Adipocyte (in vitro differentiated cells): ENCODE results near the gene CTXND1.

Experiments used
- DNase-seq: peaks from one replicate; pipeline ENCODE4 v3.0.0-alpha.2; 2015; ENCODE audit warnings: low read depth
- H3K27me3 ChIP-seq: replicated peaks from 2 replicates; pipeline ENCODE4 v1.7.0; 2013; ENCODE audit warnings: mild to moderate bottlenecking, low read length, moderate library complexity; ENCODE audit not compliant: control insufficient read depth, insufficient read depth
- H3K36me3 ChIP-seq: 2 replicates; pipeline ENCODE4 v1.7.0; 2013; ENCODE audit warnings: low read length, mild to moderate bottlenecking, moderate library complexity; ENCODE audit not compliant: control insufficient read depth, insufficient read depth, severe bottlenecking
- H3K4me1 ChIP-seq: 2 replicates; pipeline ENCODE4 v1.7.0; 2013; ENCODE audit warnings: mild to moderate bottlenecking, low read length, moderate library complexity; ENCODE audit not compliant: control insufficient read depth, insufficient read depth
- H3K4me3 ChIP-seq: 2 replicates; pipeline ENCODE4 v1.7.0; 2013; ENCODE audit warnings: mild to moderate bottlenecking, low read length, moderate library complexity
- H3K9ac ChIP-seq: 2 replicates; pipeline ENCODE4 v1.7.0; 2013; ENCODE audit warnings: mild to moderate bottlenecking, low read length, moderate library complexity
- H3K9me3 ChIP-seq: 2 replicates; pipeline ENCODE4 v1.7.0; 2013; ENCODE audit warnings: mild to moderate bottlenecking, low read length, moderate library complexity; ENCODE audit not compliant: control insufficient read depth

Gene CTXND1

GRCh38 chr15:80180468-80180867 lies 71.5 kb downstream of the CTXND1 start:
- no peak for DNase-seq
- H3K4me1 ChIP-seq = peaks cover 45% of the 10 kb centered on the region
- H3K4me3 ChIP-seq = no peak overlapping the region
- H3K9me3 ChIP-seq = no peaks in the 10 kb centered on the region
- H3K9ac ChIP-seq = no peak overlapping the region
- H3K27me3 ChIP-seq = no peaks in the 10 kb centered on the region
- peaks cover 55% of the 10 kb centered on the region for H3K36me3 ChIP-seq

DNA sequence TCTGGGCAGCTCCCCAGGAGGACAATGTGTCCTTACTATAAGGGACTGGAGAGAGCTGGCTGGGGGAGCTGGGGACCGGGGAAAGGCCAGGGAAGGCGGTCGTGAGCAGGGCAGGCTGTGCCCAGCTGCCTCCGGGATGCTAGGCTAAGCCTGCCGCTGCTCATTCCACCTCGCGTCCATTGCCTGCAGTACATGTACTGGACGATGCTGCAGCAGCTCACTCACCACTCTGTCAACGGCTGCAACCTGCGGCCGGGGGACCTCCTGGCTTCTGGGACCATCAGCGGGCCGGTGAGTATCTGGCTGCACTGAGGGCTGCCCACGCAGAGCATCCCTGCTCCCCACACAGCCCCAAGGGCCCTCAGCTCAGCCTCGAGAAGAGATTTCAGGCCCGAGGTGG lies 72.1 kb downstream of the CTXND1 start:
- no peak overlapping the region for H3K4me3 ChIP-seq
- H3K4me1 ChIP-seq = peaks cover 48% of the 10 kb centered on the region
- H3K36me3 ChIP-seq = peaks cover 56% of the 10 kb centered on the region
- H3K27me3 ChIP-seq = no peaks in the 10 kb centered on the region
- DNase-seq = no peak
- no peak overlapping the region for H3K9ac ChIP-seq
- H3K9me3 ChIP-seq = no peaks in the 10 kb centered on the region

GRCh38 chr15:80179025-80179759 lies 72.8 kb downstream of the CTXND1 start:
- H3K4me3 ChIP-seq = peak overlapping the region; percentile 25
- no peaks in the 10 kb centered on the region for H3K9me3 ChIP-seq
- no peaks in the 10 kb centered on the region for H3K27me3 ChIP-seq
- peak overlapping the region; percentile 37 for H3K9ac ChIP-seq
- H3K4me1 ChIP-seq = peaks cover 56% of the 10 kb centered on the region
- peak; percentile 86 for DNase-seq
- H3K36me3 ChIP-seq = peaks cover 51% of the 10 kb centered on the region

GRCh38 chr15:80177156-80177555 lies 74.9 kb downstream of the CTXND1 start:
- H3K4me3 ChIP-seq = peak overlapping the region; percentile 20
- no peak for DNase-seq
- H3K4me1 ChIP-seq = peaks cover 62% of the 10 kb centered on the region
- H3K27me3 ChIP-seq = no peaks in the 10 kb centered on the region
- H3K9me3 ChIP-seq = no peaks in the 10 kb centered on the region
- no peak overlapping the region for H3K9ac ChIP-seq
- H3K36me3 ChIP-seq = peaks cover 36% of the 10 kb centered on the region

- Histone ChIP-seq H3K4me3 (no peak overlapping the region), H3K9me3 (no peaks in the 10 kb centered on the region), H3K9ac (no peak overlapping the region), H3K27me3 (no peaks in the 10 kb centered on the region), H3K36me3 (peaks cover 30% of the 10 kb centered on the region), H3K4me1 (peaks cover 68% of the 10 kb centered on the region)
- no peak for DNase-seq
Observed at GRCh38 chr15:80176443-80176842, 75.6 kb downstream of the CTXND1 start.

GRCh38 chr15:80175436-80175835 lies 76.6 kb downstream of the CTXND1 start:
- H3K9me3 ChIP-seq = no peaks in the 10 kb centered on the region
- H3K27me3 ChIP-seq = no peaks in the 10 kb centered on the region
- no peak for DNase-seq
- H3K4me1 ChIP-seq = peaks cover 69% of the 10 kb centered on the region
- H3K36me3 ChIP-seq = peaks cover 21% of the 10 kb centered on the region
- H3K4me3 ChIP-seq = no peak overlapping the region
- no peak overlapping the region for H3K9ac ChIP-seq

GRCh38 chr15:80174017-80174746 lies 77.8 kb downstream of the CTXND1 start:
- Histone ChIP-seq H3K9me3 (no peaks in the 10 kb centered on the region), H3K4me3 (peak overlapping the region; percentile 36), H3K27me3 (no peaks in the 10 kb centered on the region), H3K4me1 (peaks cover 59% of the 10 kb centered on the region), H3K9ac (peak overlapping the region; percentile 67), H3K36me3 (peaks cover 19% of the 10 kb centered on the region)
- DNase-seq = peak; percentile 92

DNA sequence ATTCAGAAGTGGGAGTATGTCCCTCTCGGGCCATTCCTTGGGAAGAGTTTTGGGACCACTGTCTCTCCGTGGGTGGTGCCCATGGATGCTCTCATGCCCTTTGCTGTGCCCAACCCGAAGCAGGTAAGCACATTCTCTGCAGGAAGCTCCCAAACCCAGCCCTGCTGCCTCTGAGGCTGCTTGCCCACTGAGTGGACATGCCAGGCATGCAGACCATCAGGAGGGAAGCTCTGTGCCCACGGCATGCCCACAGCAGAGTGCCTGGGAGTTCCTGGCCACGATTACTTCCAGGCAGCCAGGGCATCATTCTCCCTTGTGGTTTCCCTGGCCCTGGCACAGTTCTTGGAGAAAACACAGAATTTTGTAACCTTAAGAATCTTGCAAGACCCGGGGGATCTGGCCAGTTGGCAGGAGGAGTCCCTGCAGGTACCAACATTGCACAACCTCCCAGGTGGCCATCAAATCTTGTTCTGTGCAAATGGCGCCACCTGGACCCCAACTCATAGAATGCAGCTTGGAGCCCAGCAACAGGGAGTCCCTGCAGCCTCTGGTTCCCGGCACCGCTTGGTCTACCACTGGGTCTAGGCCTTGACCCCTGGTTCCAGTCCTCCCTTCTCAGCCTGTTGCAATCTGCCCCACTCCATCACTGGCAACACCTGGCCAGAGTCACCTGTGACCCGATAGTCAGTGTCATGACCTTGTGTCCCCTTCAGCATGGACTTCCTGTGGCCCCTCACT lies 78.8 kb downstream of the CTXND1 start:
- no peaks in the 10 kb centered on the region for H3K9me3 ChIP-seq
- H3K27me3 ChIP-seq = no peaks in the 10 kb centered on the region
- peaks cover 27% of the 10 kb centered on the region for H3K36me3 ChIP-seq
- H3K9ac ChIP-seq = peak overlapping the region; percentile 67
- peaks cover 54% of the 10 kb centered on the region for H3K4me1 ChIP-seq
- H3K4me3 ChIP-seq = no peak overlapping the region
- DNase-seq = peak; percentile 72

GRCh38 chr15:80172401-80172800 lies 79.6 kb downstream of the CTXND1 start:
- no peak for DNase-seq
- H3K36me3 ChIP-seq = peaks cover 26% of the 10 kb centered on the region

GRCh38 chr15:80171787-80172186 lies 80.2 kb downstream of the CTXND1 start:
- H3K9ac ChIP-seq = peak overlapping the region; percentile 53
- no peak for DNase-seq
- H3K36me3 ChIP-seq = peaks cover 24% of the 10 kb centered on the region
- no peaks in the 10 kb centered on the region for H3K27me3 ChIP-seq
- no peak overlapping the region for H3K4me3 ChIP-seq
- peaks cover 43% of the 10 kb centered on the region for H3K4me1 ChIP-seq
- no peaks in the 10 kb centered on the region for H3K9me3 ChIP-seq

More at GRCh38 chr15:80172401-80172800, 79.6 kb downstream of the CTXND1 start:
- Histone ChIP-seq H3K9me3 (no peaks in the 10 kb centered on the region), H3K9ac (peak overlapping the region; percentile 53), H3K27me3 (no peaks in the 10 kb centered on the region), H3K4me1 (peaks cover 49% of the 10 kb centered on the region), H3K4me3 (no peak overlapping the region)

DNA sequence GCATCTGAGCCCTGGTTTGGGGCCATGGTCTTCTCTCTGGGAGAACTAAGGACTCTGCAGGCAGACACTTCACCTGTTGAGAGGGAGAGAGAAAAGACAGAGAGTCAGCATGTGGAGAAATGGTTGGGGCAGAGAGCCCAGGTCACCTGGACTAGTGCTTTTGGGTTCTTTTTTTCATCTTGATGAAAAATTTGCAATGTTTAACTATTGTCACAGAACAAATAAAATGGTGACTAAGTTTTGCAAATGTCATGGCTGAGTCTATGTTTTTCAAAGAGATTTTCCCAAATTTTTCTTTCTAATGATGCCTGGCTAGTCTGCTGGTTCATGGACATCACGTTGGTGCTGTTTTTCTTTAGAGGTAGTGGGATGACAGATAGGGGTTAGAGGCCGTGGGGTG lies 81.4 kb downstream of the CTXND1 start:
- Histone ChIP-seq H3K9ac (no peak overlapping the region), H3K4me3 (no peak overlapping the region), H3K36me3 (peaks cover 22% of the 10 kb centered on the region), H3K27me3 (no peaks in the 10 kb centered on the region), H3K4me1 (peaks cover 39% of the 10 kb centered on the region), H3K9me3 (no peaks in the 10 kb centered on the region)
- DNase-seq = no peak
